GM12878 (cell line): ENCODE measurements around the gene FAM81A. TPM values are rescaled to one million over a fixed set of nuclear protein-coding genes. Genes with fewer than 3 reads are reported as not detected.

Source experiments
- ATAC-seq: fragments of 200-7000 bp; cut with Tn5 transposase; 3 replicates; pipeline ENCODE4 v1.9.1; 2020; ENCODE audit warnings: mild to moderate bottlenecking, moderate library complexity
- BruUV-seq: library from RNA; stranded (reverse); fragments of 400-500 nt; replicated peaks from 2 replicates; lab custom pipeline; 2021; lab: Mats Ljungman, UMichigan
- CTCF ChIA-PET: fragments of 300-600 bp; sonication (Branson Sonifier 250); formaldehyde crosslinking; extraction: SDS; loops from one replicate; lab custom pipeline; 2021; ENCODE audit warnings: inconsistent platforms; lab: Yijun Ruan, JAX
- POLR2A ChIA-PET: fragments of 350-600 bp; formaldehyde crosslinking; extraction: SDS; loops from one replicate; lab custom pipeline; 2021; ENCODE audit warnings: inconsistent platforms; lab: Charles Lee
- RAD21 ChIA-PET: fragments of 300-600 bp; sonication (Branson Sonifier 250); formaldehyde crosslinking; loops from one replicate; lab custom pipeline; 2023; ENCODE audit warnings: antibody characterized with exemption; ENCODE audit not compliant: unreplicated experiment; lab: Charles Lee
- SMC1A ChIA-PET: fragments of 300-600 bp; sonication (Branson Sonifier 250); formaldehyde crosslinking; loops from one replicate; lab custom pipeline; 2023; ENCODE audit not compliant: unreplicated experiment, uncharacterized antibody; lab: Charles Lee
- DNase-seq: peaks from one replicate; pipeline ENCODE4 v3.0.0-alpha.2; 2011; ENCODE audit warnings: low read depth, low spot score
- FAIRE-seq: peaks from 3 replicates; lab custom pipeline; 2011; peaks lifted over from hg19 to GRCh38; lab: Jason Lieb, UNC
- H2AFZ ChIP-seq: 2 replicates; pipeline ENCODE4 v1.6.0; 2011; ENCODE audit warnings: low read depth, low read length, control low read depth; ENCODE audit not compliant: control insufficient read depth
- H3K27ac ChIP-seq: 2 replicates; pipeline ENCODE4 v1.5.1; 2011; ENCODE audit warnings: control low read depth; ENCODE audit not compliant: control insufficient read depth, insufficient read depth
- H3K27me3 ChIP-seq, 2 experiments: replicated peaks in 1 of 2; 2 replicates each; pipeline versions ENCODE4 v1.6.0 to v1.6.1; 2011; ENCODE audit warnings: low read length in 1 of 2; ENCODE audit not compliant: control insufficient read depth in 2 of 2, insufficient read depth in 2 of 2
- H3K36me3 ChIP-seq, 2 experiments: 2 replicates each; pipeline ENCODE4 v1.5.1; 2011; ENCODE audit warnings: low read length in 1 of 2; ENCODE audit not compliant: control insufficient read depth in 2 of 2, insufficient read depth in 2 of 2
- H3K4me1 ChIP-seq: 2 replicates; pipeline ENCODE4 v1.6.1; 2011; ENCODE audit warnings: mild to moderate bottlenecking, low read length, moderate library complexity, mixed read lengths; ENCODE audit not compliant: control insufficient read depth, insufficient read depth
- H3K4me2 ChIP-seq: 2 replicates; pipeline ENCODE4 v1.6.0; 2011; ENCODE audit warnings: control low read depth; ENCODE audit not compliant: control insufficient read depth, insufficient read depth
- H3K4me3 ChIP-seq: fragments of 200-600 bp; sonication (generic); 2 replicates; pipeline ENCODE4 v1.5.1; 2016
- H3K79me2 ChIP-seq: 2 replicates; pipeline ENCODE4 v1.6.0; 2011; ENCODE audit warnings: low read length; ENCODE audit not compliant: control insufficient read depth, insufficient read depth
- H3K9ac ChIP-seq: 2 replicates; pipeline ENCODE4 v1.8.0; 2011; ENCODE audit warnings: low read length, control low read depth, mixed read lengths; ENCODE audit not compliant: control insufficient read depth, insufficient read depth
- H3K9me3 ChIP-seq: replicated peaks from 3 replicates; pipeline ENCODE4 v1.5.1; 2011; ENCODE audit warnings: mild to moderate bottlenecking, low read length; ENCODE audit not compliant: control insufficient read depth, insufficient read depth
- H4K20me1 ChIP-seq: 2 replicates; pipeline ENCODE4 v1.6.0; 2011; ENCODE audit not compliant: control insufficient read depth, insufficient read depth
- BCL11A ChIP-seq: IDR thresholded peaks from 2 replicates; pipeline ENCODE4 v1.6.1; 2011; ENCODE audit warnings: low read depth, low read length
- BHLHE40 ChIP-seq, 2 experiments: fragments of 450-650 bp in 1 of 2; IDR thresholded peaks; 2 replicates each; pipeline ENCODE4 v1.6.1; 2011 to 2017; ENCODE audit warnings: low read depth in 2 of 2, borderline replicate concordance in 1 of 2, improper control_type of control experiment in 1 of 2, low read length in 1 of 2, mild to moderate bottlenecking in 1 of 2
- CBX3 ChIP-seq: fragments of 200-600 bp; sonication (generic); IDR thresholded peaks from 2 replicates; pipeline ENCODE4 v1.6.1; 2016; ENCODE audit warnings: low read depth, borderline replicate concordance
- CREM ChIP-seq: IDR thresholded peaks from 2 replicates; pipeline ENCODE4 v1.6.1; 2014; ENCODE audit warnings: antibody characterized with exemption, low read depth
- ETV6 ChIP-seq, 2 experiments: fragments of 450-650 bp in 1 of 2; IDR thresholded peaks in 1 of 2; conservative IDR thresholded peaks in 1 of 2; 2 replicates each; pipeline ENCODE4 v1.6.1; 2014; ENCODE audit warnings: antibody characterized with exemption in 1 of 2, borderline replicate concordance in 1 of 2, low read depth in 1 of 2, mild to moderate bottlenecking in 1 of 2, moderate library complexity in 1 of 2
- HDAC6 ChIP-seq: fragments of 200-600 bp; sonication (generic); IDR thresholded peaks from one replicate; pipeline ENCODE4 v1.8.0; 2017; ENCODE audit warnings: antibody characterized with exemption; ENCODE audit not compliant: unreplicated experiment
- HDGF ChIP-seq: fragments of 450-650 bp; IDR thresholded peaks from 2 replicates; pipeline ENCODE4 v1.6.1; 2016; ENCODE audit warnings: antibody characterized with exemption
- IKZF2 ChIP-seq, 2 experiments: fragments of 450-650 bp; IDR thresholded peaks; 2 replicates each; pipeline ENCODE4 v1.6.1; 2017; ENCODE audit warnings: mild to moderate bottlenecking in 2 of 2, moderate library complexity in 2 of 2
- JUND ChIP-seq: IDR thresholded peaks from 2 replicates; pipeline ENCODE4 v1.6.1; 2012; ENCODE audit warnings: low read depth, mild to moderate bottlenecking, low read length, improper control_type of control experiment, moderate library complexity
- LARP7 ChIP-seq: fragments of 450-650 bp; IDR thresholded peaks from 2 replicates; pipeline ENCODE4 v1.6.1; 2017; ENCODE audit warnings: mild to moderate bottlenecking
- SMARCA5 ChIP-seq: fragments of 450-650 bp; IDR thresholded peaks from 2 replicates; pipeline ENCODE4 v1.6.1; 2017; ENCODE audit warnings: mild to moderate bottlenecking
- SMC3 ChIP-seq: IDR thresholded peaks from 2 replicates; pipeline ENCODE4 v1.6.1; 2011; ENCODE audit warnings: low read length, improper control_type of control experiment, borderline replicate concordance
- SPI1 ChIP-seq: IDR thresholded peaks from 2 replicates; pipeline ENCODE4 v1.6.1; 2011; ENCODE audit warnings: low read depth, mild to moderate bottlenecking, low read length, moderate library complexity, borderline replicate concordance; ENCODE audit not compliant: insufficient read depth
- TAF1 ChIP-seq: IDR thresholded peaks from 2 replicates; pipeline ENCODE4 v1.6.1; 2011; ENCODE audit warnings: mild to moderate bottlenecking, low read depth, low read length, borderline replicate concordance
- TCF7 ChIP-seq: IDR thresholded peaks from 2 replicates; pipeline ENCODE4 v1.6.1; 2014; ENCODE audit warnings: antibody characterized with exemption, borderline replicate concordance
- ZBTB11 ChIP-seq: fragments of 450-650 bp; formaldehyde crosslinking; IDR thresholded peaks from 2 replicates; pipeline ENCODE4 v1.5.0; 2022; ENCODE audit warnings: mild to moderate bottlenecking, missing genetic modification characterization
- ZNF217 ChIP-seq: fragments of 450-650 bp; IDR thresholded peaks from 2 replicates; pipeline ENCODE4 v1.6.1; 2017; ENCODE audit warnings: antibody characterized with exemption, mild to moderate bottlenecking
- ZNF24 ChIP-seq: fragments of 450-650 bp; IDR thresholded peaks from 2 replicates; pipeline ENCODE4 v1.6.1; 2017; ENCODE audit warnings: antibody characterized with exemption, mild to moderate bottlenecking
- WGBS: methylation state at CpG from one replicate; pipeline ENCODE4 v1.1.6; 2016; ENCODE audit warnings: low lambda C conversion rate; ENCODE audit not compliant: insufficient replicate concordance, insufficient coverage; ENCODE audit errors: missing lambda C conversion rate; 5-methylcytosine and 5-hydroxymethylcytosine counted together
- in situ Hi-C: fragments of 300-500 bp; cut with MboI; formaldehyde crosslinking; loops from 9 replicates; pipeline ENCODE4 v1.14.3; 2018; ENCODE audit warnings: mixed read lengths
- intact Hi-C: fragments of 100-400 bp; cut with micrococcal nuclease; formaldehyde crosslinking; loops from one replicate; pipeline ENCODE4 v1.14.2; 2022; ENCODE audit not compliant: unreplicated experiment
- polyA plus RNA-seq, 11 experiments: library from polyadenylated mRNA; depleted of rRNA in 4 of 11; unstranded in 6 of 11; stranded (reverse) in 5 of 11; fragments of >200 nt; fragmentation: Nextera tagmentation in 4 of 11; fragmentation: Illumina TruSeq in 1 of 11; extraction: Ambion mirVana in 4 of 11; extraction: Trizol in 1 of 11; gene quantifications; 1 replicate in 1 of 11; 2 replicates in 10 of 11; pipeline versions ENCODE4 v1.2.1 to v1.2.3, GENCODE V29; 2011 to 2016; ENCODE audit warnings: inconsistent platforms in 2 of 11, missing spikeins in 2 of 11, low read depth in 1 of 11
- total RNA-seq, 4 experiments: library from RNA; depleted of rRNA in 3 of 4; stranded (reverse); fragments of >200 nt in 3 of 4; fragmentation: Illumina TruSeq in 1 of 4; extraction: Trizol in 1 of 4; gene quantifications; 2 replicates each; pipeline versions ENCODE4 v1.2.1 to v1.2.3, GENCODE V29; 2013 to 2021

The FAM81A gene
- total and polyA plus RNA-seq, 10 of the 15 experiments (the other 5 are each of a cell fraction or from before 2014, with no cell fraction given), result 0.18 to 34.5 (median 16.2) TPM

GRCh38 chr15:59553879-59554735 is 116.1 kb downstream of the FAM81A start:
- in situ Hi-C loops, result no loop called here
- WGBS, result 96% methylated on average over 9 of the region's 12 CpGs
- DNase-seq (no peak), FAIRE-seq (no peak), ATAC-seq (no peak)
- RAD21 ChIA-PET, result no interaction called here
- POLR2A ChIA-PET, result interaction anchor here (0.6 kb wide), 1 partner anchor 547 kb away, joined by 3 read pairs; no protein-coding TSS in a partner anchor
- Histone ChIP-seq H4K20me1 (no peaks in the 10 kb centered on the region), H3K4me3 (no peak overlapping the region), H3K4me2 (no peak overlapping the region), H3K9ac (no peak overlapping the region), H3K4me1 (no peaks in the 10 kb centered on the region), H3K36me3 (no peaks in the 10 kb centered on the region), H3K27ac (no peak overlapping the region), H3K9me3 (no peaks in the 10 kb centered on the region), H3K79me2 (no peaks in the 10 kb centered on the region), H2AFZ (no peak overlapping the region), H3K27me3 (no peaks in the 10 kb centered on the region)
- SMC1A ChIA-PET, result interaction anchor here (0.5 to 0.9 kb wide), 2 partner anchors 31 to 85 kb away, joined by 3 to 4 read pairs; no protein-coding TSS in a partner anchor
- CTCF ChIA-PET, result interaction anchor here (0.5 to 1.2 kb wide), 3 partner anchors 22 to 82 kb away, joined by 3 read pairs; no protein-coding TSS in a partner anchor
- no peak for TF ChIP-seq ETV6 (conservative IDR thresholded peaks at IDR 0.05 in 1 of 2, IDR thresholded peaks at IDR 0.05 in 1 of 2; ENCODE audit: borderline replicate concordance in 1 of 2, low read depth in 1 of 2)
- TF ChIP-seq CREM, result no peak
- TF ChIP-seq CBX3, result no peak
- no peak for TF ChIP-seq HDAC6
- TF ChIP-seq SMC3, result no peak
- no peak for TF ChIP-seq HDGF
- TF ChIP-seq ZBTB11 (CRISPR knock-in tag), result no peak
- no peak for TF ChIP-seq TAF1
- no peak for TF ChIP-seq BCL11A
- TF ChIP-seq JUND, result no peak
- TF ChIP-seq SMARCA5, result no peak
- TF ChIP-seq BHLHE40 (IDR thresholded peaks at IDR 0.05; ENCODE audit: borderline replicate concordance in 1 of 2, low read depth in 2 of 2, low read length in 1 of 2), result no peak
- no peak for TF ChIP-seq SPI1
- no peak for TF ChIP-seq TCF7
- TF ChIP-seq ZNF24, result no peak
- TF ChIP-seq ZNF217, result no peak
- TF ChIP-seq LARP7, result no peak
- no peak for TF ChIP-seq IKZF2 (IDR thresholded peaks at IDR 0.05)
- intact Hi-C loops, result no loop called here
- no TSS peak for BruUV-seq
